HG03108 (cell line): ENCODE measurements around the gene PRKAG3.
"Not testable (repeated sequence)": the region's sequence is repeated elsewhere in the genome, so short reads cannot be mapped to it uniquely, and the experiment has no call there.

Experiments
- ATAC-seq: cut with Tn5 transposase; IDR thresholded peaks from one replicate; pipeline ENCODE4 v1.9.1; 2021; ENCODE audit warnings: moderate library complexity; ENCODE audit not compliant: unreplicated experiment

Gene PRKAG3

GRCh38 chr2:218863021-218863520, 31.5 kb upstream of the PRKAG3 start:
- no peak for ATAC-seq

- no peak for ATAC-seq
Measured at GRCh38 chr2:218861645-218862318, 30.2 kb upstream of the PRKAG3 start.

GRCh38 chr2:218860950-218861381, 29.4 kb upstream of the PRKAG3 start:
- ATAC-seq, result no peak

- no peak for ATAC-seq
Measured at GRCh38 chr2:218859988-218860831, 28.6 kb upstream of the PRKAG3 start.

GRCh38 chr2:218859556-218859987, 28.0 kb upstream of the PRKAG3 start, which contains the start of gene WNT6:
WNT6 (plus strand) TSS chr2:218859805; CDS start chr2:218860038, 233 bp downstream.
- no peak for ATAC-seq

- ATAC-seq, result no peak
Measured at GRCh38 chr2:218858671-218859555, 27.3 kb upstream of the PRKAG3 start.

- ATAC-seq, result no peak
Measured at GRCh38 chr2:218858138-218858445, 26.5 kb upstream of the PRKAG3 start.

GRCh38 chr2:218857371-218858137, 26.0 kb upstream of the PRKAG3 start:
- ATAC-seq, result no peak

GRCh38 chr2:218856896-218857243, 25.3 kb upstream of the PRKAG3 start:
- ATAC-seq, result no peak

- ATAC-seq, result no peak
Measured at GRCh38 chr2:218856167-218856895, 24.7 kb upstream of the PRKAG3 start.

- ATAC-seq, result no peak
Measured at GRCh38 chr2:218855305-218856166, 23.9 kb upstream of the PRKAG3 start.

- ATAC-seq, result no peak
Measured at GRCh38 chr2:218854860-218855259, 23.3 kb upstream of the PRKAG3 start.

- ATAC-seq, result no peak
Measured at GRCh38 chr2:218853766-218854165, 22.2 kb upstream of the PRKAG3 start.

- no peak for ATAC-seq
Measured at GRCh38 chr2:218852911-218853667, 21.5 kb upstream of the PRKAG3 start.

GRCh38 chr2:218851286-218851685, 19.7 kb upstream of the PRKAG3 start:
- ATAC-seq, result no peak

GRCh38 chr2:218850796-218851195, 19.2 kb upstream of the PRKAG3 start:
- ATAC-seq, result no peak

- ATAC-seq, result no peak
Measured at GRCh38 chr2:218849721-218850120, 18.1 kb upstream of the PRKAG3 start.

- not testable (repeated sequence) for ATAC-seq
Measured at GRCh38 chr2:218846963-218847362, 15.4 kb upstream of the PRKAG3 start.
